Subcutaneous adipose tissue (tissue), 4 donors: ENCODE measurements around the gene NDUFS7. TPM values are rescaled to one million over a fixed set of nuclear protein-coding genes. Genes with fewer than 3 reads are reported as not detected.

ENCODE experiments used
- total RNA-seq, 4 donors: library from RNA; depleted of rRNA; stranded (reverse); fragments of >200 nt; gene quantifications; one replicate each; pipeline ENCODE4 v1.1.0, GENCODE V29; 2016
- TF ChIP-seq, protein P1 (sequence below): fragments of 450-650 bp; IDR thresholded peaks from one replicate; pipeline ENCODE4 v1.5.1; 2016; ENCODE audit warnings: low read depth, mild to moderate bottlenecking, control low read depth, antibody characterized with exemption, moderate library complexity

The NDUFS7 gene
- total RNA-seq, 4 donors from 2014 or later, result 38.5 to 105 (median 95.6) TPM

DNA sequence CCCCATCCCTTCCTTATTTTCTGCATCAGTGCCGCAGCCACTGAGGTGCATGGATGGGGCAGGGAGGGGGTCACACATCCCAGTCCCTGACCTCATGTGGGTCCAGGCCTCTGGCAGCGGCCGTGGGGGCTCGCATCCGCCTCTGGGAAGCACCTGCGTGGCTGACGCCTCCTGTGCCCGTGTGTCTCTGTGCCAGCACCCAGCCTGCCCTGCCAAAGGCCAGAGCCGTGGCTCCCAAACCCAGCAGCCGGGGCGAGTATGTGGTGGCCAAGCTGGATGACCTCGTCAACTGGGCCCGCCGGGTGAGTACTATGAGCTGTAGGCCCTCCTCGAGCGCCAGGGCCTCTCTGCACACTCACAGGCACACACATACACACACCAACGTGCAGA, 4.9 kb downstream of the NDUFS7 start:
- TF ChIP-seq, protein P1, sequence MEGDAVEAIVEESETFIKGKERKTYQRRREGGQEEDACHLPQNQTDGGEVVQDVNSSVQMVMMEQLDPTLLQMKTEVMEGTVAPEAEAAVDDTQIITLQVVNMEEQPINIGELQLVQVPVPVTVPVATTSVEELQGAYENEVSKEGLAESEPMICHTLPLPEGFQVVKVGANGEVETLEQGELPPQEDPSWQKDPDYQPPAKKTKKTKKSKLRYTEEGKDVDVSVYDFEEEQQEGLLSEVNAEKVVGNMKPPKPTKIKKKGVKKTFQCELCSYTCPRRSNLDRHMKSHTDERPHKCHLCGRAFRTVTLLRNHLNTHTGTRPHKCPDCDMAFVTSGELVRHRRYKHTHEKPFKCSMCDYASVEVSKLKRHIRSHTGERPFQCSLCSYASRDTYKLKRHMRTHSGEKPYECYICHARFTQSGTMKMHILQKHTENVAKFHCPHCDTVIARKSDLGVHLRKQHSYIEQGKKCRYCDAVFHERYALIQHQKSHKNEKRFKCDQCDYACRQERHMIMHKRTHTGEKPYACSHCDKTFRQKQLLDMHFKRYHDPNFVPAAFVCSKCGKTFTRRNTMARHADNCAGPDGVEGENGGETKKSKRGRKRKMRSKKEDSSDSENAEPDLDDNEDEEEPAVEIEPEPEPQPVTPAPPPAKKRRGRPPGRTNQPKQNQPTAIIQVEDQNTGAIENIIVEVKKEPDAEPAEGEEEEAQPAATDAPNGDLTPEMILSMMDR, result no peak

DNA sequence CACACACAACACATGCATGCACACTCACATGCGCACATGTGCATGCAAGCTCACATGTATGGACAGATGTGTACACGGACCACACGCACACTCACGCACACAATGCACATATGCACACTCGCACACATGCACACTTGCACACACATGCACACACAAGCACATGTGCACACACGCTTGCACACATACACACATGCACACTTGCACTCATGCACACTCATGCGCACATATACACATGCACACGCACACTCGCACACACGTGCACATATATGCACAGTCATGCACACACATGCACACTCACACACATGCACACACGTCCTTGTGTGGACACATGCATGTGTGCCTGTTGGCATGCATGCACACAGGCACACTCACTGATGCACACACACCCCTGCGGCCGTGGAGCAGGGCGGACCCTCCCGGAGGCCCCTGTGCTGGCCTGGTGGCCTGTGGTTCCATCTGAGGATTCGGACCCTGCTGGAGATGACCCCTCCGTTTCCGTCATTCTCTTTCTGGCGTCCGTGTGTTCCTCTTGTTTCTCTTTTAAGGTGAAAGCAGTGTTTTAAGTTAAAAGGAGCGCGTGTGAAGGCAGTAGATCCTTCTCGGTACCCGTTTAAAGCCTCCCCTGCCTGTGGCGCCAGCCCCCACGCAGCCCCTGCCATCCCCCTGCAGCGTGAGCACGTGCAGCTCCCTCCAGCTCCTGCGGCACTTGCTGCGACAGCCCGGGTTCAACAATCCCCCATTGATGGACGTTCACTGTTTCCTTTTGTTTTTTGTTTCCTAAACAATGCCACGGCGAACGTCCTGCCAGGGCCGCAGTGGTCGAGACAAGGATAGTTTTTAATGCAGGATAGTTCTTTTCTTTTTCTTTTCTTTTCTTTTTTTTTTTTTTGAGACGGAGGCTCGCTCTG, 5.6 kb downstream of the NDUFS7 start:
- TF ChIP-seq, protein P1, result no peak

DNA sequence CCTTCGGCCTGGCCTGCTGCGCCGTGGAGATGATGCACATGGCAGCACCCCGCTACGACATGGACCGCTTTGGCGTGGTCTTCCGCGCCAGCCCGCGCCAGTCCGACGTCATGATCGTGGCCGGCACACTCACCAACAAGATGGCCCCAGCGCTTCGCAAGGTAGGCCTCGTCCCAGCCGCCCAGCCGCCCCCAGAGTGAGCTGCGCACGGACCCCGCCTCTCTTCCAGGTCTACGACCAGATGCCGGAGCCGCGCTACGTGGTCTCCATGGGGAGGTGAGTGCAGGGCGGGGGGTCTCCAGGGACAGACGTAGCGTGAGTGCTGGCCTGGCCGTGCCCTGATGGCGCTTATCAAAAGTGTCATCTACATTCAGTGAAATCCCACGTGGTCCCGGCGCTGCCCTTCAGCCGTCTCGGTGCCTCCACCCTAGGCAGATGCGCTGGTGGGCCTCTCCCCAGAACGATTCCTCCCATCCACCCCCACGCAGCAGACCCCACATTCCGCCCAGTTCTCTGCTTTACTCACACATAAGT, 7.2 kb downstream of the NDUFS7 start:
- TF ChIP-seq, protein P1, result no peak

DNA sequence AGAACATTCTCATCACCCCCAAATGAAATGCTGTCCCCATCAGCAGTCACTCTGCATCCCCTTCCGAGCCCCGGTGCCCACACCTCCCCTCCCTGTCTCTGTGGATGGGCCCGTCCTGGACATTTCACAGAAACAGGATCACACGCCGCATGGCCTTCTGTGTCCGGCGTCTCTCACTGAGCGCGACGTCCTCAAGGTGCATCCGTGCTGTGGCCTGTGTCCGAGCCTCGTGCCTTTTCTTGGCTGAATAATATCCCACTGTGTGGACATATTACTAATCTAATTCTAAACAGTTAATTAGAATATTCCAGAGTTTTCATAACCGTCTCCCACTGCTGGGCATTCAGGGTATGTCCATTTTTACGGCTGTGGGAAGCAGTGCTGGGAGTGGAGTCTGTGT, 8.7 kb downstream of the NDUFS7 start:
- TF ChIP-seq, protein P1, result no peak

DNA sequence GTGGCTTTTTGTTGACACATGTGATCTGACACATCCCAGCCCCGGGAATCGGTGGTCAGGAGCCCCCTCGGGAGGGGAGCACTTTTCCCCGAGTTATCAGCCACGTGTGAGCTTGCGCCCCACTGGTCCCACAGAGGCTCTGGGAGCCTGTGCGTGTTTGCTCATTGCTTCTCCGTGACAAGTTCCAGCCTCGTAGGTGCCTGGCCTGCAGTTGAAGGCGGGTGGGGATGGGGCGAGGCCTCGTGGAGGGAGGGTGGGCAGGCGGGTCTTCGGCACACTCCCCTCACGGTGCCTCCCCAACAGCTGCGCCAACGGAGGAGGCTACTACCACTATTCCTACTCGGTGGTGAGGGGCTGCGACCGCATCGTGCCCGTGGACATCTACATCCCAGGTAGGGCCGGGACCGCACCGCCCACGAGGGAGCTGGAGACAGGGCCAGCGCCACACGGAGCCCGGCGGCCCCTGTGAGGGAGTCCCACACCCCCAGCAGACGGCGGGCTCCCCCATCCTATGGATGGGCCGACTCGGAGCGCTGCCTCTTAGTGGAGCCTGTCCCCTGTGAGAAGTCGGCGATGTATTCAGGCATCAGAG, 9.3 kb downstream of the NDUFS7 start:
- TF ChIP-seq, protein P1, result no peak

DNA sequence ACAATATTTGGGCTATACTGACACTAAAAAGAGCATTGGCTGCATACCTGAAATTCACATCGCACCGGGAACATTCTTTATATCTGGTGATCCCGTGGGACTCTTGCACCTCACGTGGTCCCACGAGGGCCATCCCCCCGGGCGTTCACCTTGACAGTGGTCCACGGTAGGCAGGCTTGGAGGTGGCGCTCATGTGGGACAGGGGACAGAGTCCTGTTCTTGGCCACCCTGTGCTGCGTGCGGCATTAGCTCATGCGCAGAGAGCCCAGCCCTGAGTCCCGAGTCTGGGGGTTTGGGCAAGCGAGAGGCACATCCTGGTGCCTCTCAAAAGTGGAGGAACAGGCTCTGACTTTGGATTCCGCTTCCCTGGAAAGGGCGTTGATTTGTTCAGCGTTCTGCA, 10.1 kb downstream of the NDUFS7 start:
- TF ChIP-seq, protein P1, result no peak
